B cell (primary cell): Measurements from ENCODE around the gene PRKACB. TPM values are rescaled to one million over a fixed set of nuclear protein-coding genes. Genes with fewer than 3 reads are reported as not detected.

ENCODE experiments used
- ATAC-seq: fragments of 200-7000 bp; cut with Tn5 transposase; one replicate; pipeline ENCODE4 v1.10.0; 2021; ENCODE audit warnings: low read depth, mild to moderate bottlenecking, moderate number of reproducible peaks, moderate library complexity
- CTCF ChIA-PET: fragments of 350-600 bp; sonication (Branson Sonifier 250); formaldehyde crosslinking; loops from one replicate; lab custom pipeline; 2021; ENCODE audit warnings: antibody characterized with exemption, inconsistent platforms; lab: Charles Lee
- POLR2A ChIA-PET: fragments of 350-600 bp; sonication (Branson Sonifier 250); formaldehyde crosslinking; loops from one replicate; lab custom pipeline; 2021; ENCODE audit warnings: antibody characterized with exemption; lab: Charles Lee
- DNase-seq: peaks from one replicate; pipeline ENCODE4 v3.0.0; 2013
- H2AFZ ChIP-seq: 2 replicates; pipeline ENCODE4 v1.6.1; 2012; ENCODE audit warnings: mild to moderate bottlenecking, low read depth, low read length; ENCODE audit not compliant: insufficient read depth, poor library complexity, severe bottlenecking
- H3K27ac ChIP-seq, 2 donors: 1 replicate in 1 of 2; 2 replicates in 1 of 2; pipeline ENCODE4 v1.5.1; 2012 to 2013; ENCODE audit warnings: low read length in 2 of 2, mild to moderate bottlenecking in 2 of 2, moderate library complexity in 1 of 2
- H3K27me3 ChIP-seq, 4 experiments: fragments of 200-600 bp in 1 of 4; sonication (generic) in 1 of 4; replicated peaks in 1 of 4; 1 replicate in 2 of 4; 2 replicates in 2 of 4; pipeline versions ENCODE4 v1.6.1 to v1.7.0; 2013 to 2016; ENCODE audit warnings: low read length in 3 of 4, mild to moderate bottlenecking in 2 of 4, mixed read lengths in 1 of 4, moderate library complexity in 1 of 4; ENCODE audit not compliant: insufficient read depth in 4 of 4, control insufficient read depth in 3 of 4; ENCODE audit errors: control extremely low read depth in 1 of 4
- H3K36me3 ChIP-seq, 2 experiments: replicated peaks in 1 of 2; 1 replicate in 1 of 2; 2 replicates in 1 of 2; pipeline versions ENCODE4 v1.6.1 to v1.7.1; 2013; ENCODE audit warnings: low read length in 1 of 2; ENCODE audit not compliant: insufficient read depth in 2 of 2, control insufficient read depth in 1 of 2; ENCODE audit errors: control extremely low read depth in 1 of 2, extremely low read depth in 1 of 2
- H3K4me1 ChIP-seq, 2 donors: fragments of 200-600 bp in 1 of 2; sonication (generic) in 1 of 2; 1 replicate in 1 of 2; 2 replicates in 1 of 2; pipeline versions ENCODE4 v1.5.1 to v1.6.1; 2013 to 2017; ENCODE audit warnings: low read length in 2 of 2; ENCODE audit not compliant: control insufficient read depth in 2 of 2, insufficient read depth in 2 of 2
- H3K4me2 ChIP-seq: replicated peaks from 2 replicates; pipeline ENCODE3; 2012; ENCODE audit warnings: mild to moderate bottlenecking, low read depth, low read length; ENCODE audit not compliant: poor library complexity, severe bottlenecking
- H3K4me3 ChIP-seq, 5 experiments: fragments of 200-600 bp in 1 of 5; sonication (generic) in 1 of 5; 1 replicate in 3 of 5; 2 replicates in 2 of 5; pipeline versions ENCODE4 v1.5.1 to v1.7.0; 2011 to 2016; ENCODE audit warnings: low read length in 4 of 5, mild to moderate bottlenecking in 4 of 5, low read depth in 2 of 5, control low read depth in 1 of 5, moderate library complexity in 1 of 5; ENCODE audit not compliant: insufficient read depth in 1 of 5; ENCODE audit errors: control extremely low read depth in 1 of 5, extremely low read depth in 1 of 5
- H3K79me2 ChIP-seq: fragments of 200-600 bp; sonication (generic); one replicate; pipeline ENCODE4 v1.6.0; 2016; ENCODE audit warnings: low read length; ENCODE audit not compliant: control insufficient read depth, insufficient read depth
- H3K9ac ChIP-seq: fragments of 200-600 bp; sonication (generic); 2 replicates; pipeline ENCODE4 v1.6.1; 2017; ENCODE audit warnings: mild to moderate bottlenecking, low read length, moderate library complexity
- H3K9me3 ChIP-seq, 3 donors: one replicate each; pipeline versions ENCODE4 v1.6.1 to v1.7.1; 2013; ENCODE audit warnings: low read length in 2 of 3; ENCODE audit not compliant: control insufficient read depth in 2 of 3, insufficient read depth in 1 of 3; ENCODE audit errors: control extremely low read depth in 1 of 3
- H4K20me1 ChIP-seq: 2 replicates; pipeline ENCODE4 v1.6.0; 2012; ENCODE audit warnings: mild to moderate bottlenecking, low read length; ENCODE audit not compliant: insufficient read depth, control insufficient read depth, poor library complexity, severe bottlenecking
- H3K27ac Mint-ChIP-seq: one replicate; pipeline ENCODE4 v1.8.0; 2021; ENCODE audit warnings: mixed read lengths
- H3K27me3 Mint-ChIP-seq: one replicate; pipeline ENCODE4 v1.8.0; 2021; ENCODE audit warnings: mixed read lengths
- H3K4me1 Mint-ChIP-seq: one replicate; pipeline ENCODE4 v1.8.0; 2021; ENCODE audit warnings: mixed read lengths
- H3K4me3 Mint-ChIP-seq: one replicate; pipeline ENCODE4 v1.8.0; 2021; ENCODE audit warnings: mixed read lengths
- H3K9me3 Mint-ChIP-seq: one replicate; pipeline ENCODE4 v1.8.0; 2022; ENCODE audit warnings: mixed read lengths; ENCODE audit not compliant: insufficient read depth
- CTCF ChIP-seq: fragments of 200-600 bp; IDR thresholded peaks from one replicate; pipeline ENCODE4 v1.8.0; 2022; ENCODE audit warnings: antibody characterized with exemption, mild to moderate bottlenecking
- EZH2 ChIP-seq: IDR thresholded peaks from 2 replicates; pipeline ENCODE4 v1.6.1; 2012; ENCODE audit warnings: borderline replicate concordance, low read depth, mild to moderate bottlenecking, moderate library complexity, low read length; ENCODE audit not compliant: insufficient read depth, poor library complexity, severe bottlenecking
- WGBS: methylation state at CpG from one replicate; pipeline ENCODE4 v1.1.5; 2013; ENCODE audit warnings: missing lambda C conversion rate; ENCODE audit not compliant: insufficient coverage; 5-methylcytosine and 5-hydroxymethylcytosine counted together
- intact Hi-C: fragments of 100-400 bp; cut with micrococcal nuclease; formaldehyde crosslinking; loops from one replicate; pipeline ENCODE4 v1.10.0; 2022
- polyA plus RNA-seq: library from polyadenylated mRNA; depleted of rRNA; stranded (reverse); fragments of >200 nt; gene quantifications from 2 replicates; pipeline ENCODE4 v1.2.3, GENCODE V29; 2012
- total RNA-seq, 2 donors: library from RNA; stranded (reverse); fragments of 120-200 nt in 1 of 2; gene quantifications; 1 replicate in 1 of 2; 2 replicates in 1 of 2; pipeline versions ENCODE4 v1.2.3 to v1.2.4, GENCODE V29; 2013 to 2022

Gene PRKACB
- total and polyA plus RNA-seq, 2 donors (not counting 1 experiment from before 2014, with no cell fraction given), result 14.9 to 53.9 TPM

- Histone ChIP-seq H3K4me1 (no peaks in the 10 kb centered on the region), H3K9ac (no peak overlapping the region), H3K4me2 (no peak overlapping the region), H3K9me3 (no peaks in the 10 kb centered on the region), H3K27me3 (no peaks in the 10 kb centered on the region), H3K36me3 (peaks cover 0 to 34% of the 10 kb centered on the region in 2 experiments), H3K79me2 (no peaks in the 10 kb centered on the region), H4K20me1 (no peaks in the 10 kb centered on the region), H3K4me3 (no peak overlapping the region), H2AFZ (no peak overlapping the region), H3K27ac (no peak overlapping the region)
- H3K27ac Mint-ChIP-seq, result no peak overlapping the region
- ChIA-PET CTCF (no interaction called here), POLR2A (no interaction called here)
- intact Hi-C loops, result no loop called here
- DNase-seq, result no peak
- H3K4me1 Mint-ChIP-seq, result peaks cover 3% of the 10 kb centered on the region
- H3K4me3 Mint-ChIP-seq, result no peak overlapping the region
- ATAC-seq, result no peak
- TF ChIP-seq CTCF (no peak), EZH2 (no peak)
- no peaks in the 10 kb centered on the region for H3K9me3 Mint-ChIP-seq
- no peaks in the 10 kb centered on the region for H3K27me3 Mint-ChIP-seq
Measured at GRCh38 chr1:84208935-84209334, 64.9 kb downstream of the PRKACB start.

GRCh38 chr1:84214115-84214956 lies 70.3 kb downstream of the PRKACB start:
- Histone ChIP-seq H3K9me3 (no peaks in the 10 kb centered on the region), H3K79me2 (no peaks in the 10 kb centered on the region), H4K20me1 (no peaks in the 10 kb centered on the region), H2AFZ (no peak overlapping the region), H3K9ac (no peak overlapping the region), H3K4me1 (no peaks in the 10 kb centered on the region), H3K27ac (no peak overlapping the region), H3K36me3 (peaks cover 10 to 19% of the 10 kb centered on the region in 2 experiments), H3K27me3 (no peaks in the 10 kb centered on the region), H3K4me2 (no peak overlapping the region), H3K4me3 (no peak overlapping the region)
- no peak overlapping the region for H3K27ac Mint-ChIP-seq
- no peaks in the 10 kb centered on the region for H3K9me3 Mint-ChIP-seq
- ATAC-seq, result no peak
- H3K4me3 Mint-ChIP-seq, result no peak overlapping the region
- DNase-seq, result no peak
- no peak for TF ChIP-seq CTCF
- TF ChIP-seq EZH2, result no peak
- WGBS, result 85% methylated on average over 4 of the region's 8 CpGs
- H3K27me3 Mint-ChIP-seq, result no peaks in the 10 kb centered on the region
- ChIA-PET CTCF (no interaction called here), POLR2A (no interaction called here)
- H3K4me1 Mint-ChIP-seq, result peaks cover 3% of the 10 kb centered on the region
- intact Hi-C loops, result loop anchor here (10.0 kb wide), 1 partner anchor 90 kb away; the partner anchor contains the start of gene SAMD13
